K562 treated with DMSO at 1 percent for 24 hours (cell line): ENCODE results near the gene MAGEA1. TPM values are rescaled to one million over a fixed set of nuclear protein-coding genes. Genes with fewer than 3 reads are reported as not detected.

Source experiments
- total RNA-seq: library from RNA; unstranded; fragments of 300-600 nt; gene quantifications from 2 replicates; pipeline ENCODE4 v1.2.3, GENCODE V29; 2022; ENCODE audit warnings: low read depth; ENCODE audit not compliant: insufficient read depth

MAGEA1 gene
- 57.1 and 59.0 TPM in 2 replicates for total RNA-seq

GRCh38 chrX:153179131-153179530 is at the start of gene MAGEA1:
Gene MAGEA1 (plus strand): TSS chrX:153179284. CDS start chrX:153182390, 3,106 bp downstream.

Other genes starting within 250 kb of the MAGEA1 start
- not detected in 2 replicates for gene PNMA5, start 185.2 kb upstream of the MAGEA1 start, total RNA-seq
- 0.66 and 1.2 TPM in 2 replicates for gene PNMA3, start 122.8 kb upstream of the MAGEA1 start, total RNA-seq
- 13.3 and 16.1 TPM in 2 replicates for gene PNMA6A, start 106.8 kb upstream of the MAGEA1 start, total RNA-seq
- gene PNMA6F, start 142.5 kb downstream of the MAGEA1 start, total RNA-seq, result not detected in 2 replicates
- 18.6 and 19.0 TPM in 2 replicates for gene ZNF275, start 154.9 kb downstream of the MAGEA1 start, total RNA-seq
- gene PNMA6E, start 222.1 kb downstream of the MAGEA1 start, total RNA-seq, result not detected in 2 replicates
- 4.1 and 4.7 TPM in 2 replicates for gene ZFP92, start 232.2 kb downstream of the MAGEA1 start, total RNA-seq